Mesothelial cell of epicardium (in vitro differentiated cells): ENCODE measurements around the gene FERMT1. TPM values are rescaled to one million over a fixed set of nuclear protein-coding genes. Genes with fewer than 3 reads are reported as not detected.

Experiments used
- DNase-seq, 2 experiments: peaks; one replicate each; pipeline ENCODE4 v3.0.0; 2021; ENCODE audit warnings: low spot score in 2 of 2; ENCODE audit not compliant: unreplicated experiment in 2 of 2
- H3K27ac Mint-ChIP-seq: 2 replicates; pipeline ENCODE4 v1.8.0; 2021; ENCODE audit warnings: mixed read lengths
- H3K27me3 Mint-ChIP-seq: 2 replicates; pipeline ENCODE4 v1.8.0; 2021; ENCODE audit warnings: low read depth, mixed read lengths
- H3K36me3 Mint-ChIP-seq: 2 replicates; pipeline ENCODE4 v1.8.0; 2021; ENCODE audit warnings: mixed read lengths
- H3K4me1 Mint-ChIP-seq: 2 replicates; pipeline ENCODE4 v1.8.0; 2021; ENCODE audit warnings: mixed read lengths
- H3K4me3 Mint-ChIP-seq: 2 replicates; pipeline ENCODE4 v1.8.0; 2021; ENCODE audit warnings: mild to moderate bottlenecking, moderate library complexity, mixed read lengths
- H3K9me3 Mint-ChIP-seq: 2 replicates; pipeline ENCODE4 v1.8.0; 2021; ENCODE audit warnings: mixed read lengths
- CTCF ChIP-seq: fragments of 200-600 bp; sonication (generic); IDR thresholded peaks from one replicate; pipeline ENCODE4 v1.5.0; 2021; ENCODE audit warnings: antibody characterized with exemption; ENCODE audit not compliant: unreplicated experiment
- total RNA-seq: library from RNA; stranded (reverse); gene quantifications from 3 replicates; pipeline ENCODE4 v1.2.1, GENCODE V29; 2021

The FERMT1 gene
- total RNA-seq, 1 donor from 2014 or later: 21.9 TPM

- no peaks in the 10 kb centered on the region for H3K27me3 Mint-ChIP-seq
- H3K36me3 Mint-ChIP-seq: peaks cover 14% of the 10 kb centered on the region
- TF ChIP-seq CTCF: no peak
- peak in 1 of 2 experiments; percentile 47 for DNase-seq
- H3K4me1 Mint-ChIP-seq: peaks cover 38% of the 10 kb centered on the region
- H3K4me3 Mint-ChIP-seq: peak overlapping the region; percentile 71
- peaks cover 5% of the 10 kb centered on the region for H3K9me3 Mint-ChIP-seq
- H3K27ac Mint-ChIP-seq: peak overlapping the region; percentile 92
Observed at GRCh38 chr20:6122111-6122872, 538 bp downstream of the FERMT1 start.

GRCh38 chr20:6121504-6121903, 1.3 kb downstream of the FERMT1 start:
- TF ChIP-seq CTCF: no peak
- Mint-ChIP-seq H3K27me3 (no peaks in the 10 kb centered on the region), H3K36me3 (peaks cover 20% of the 10 kb centered on the region), H3K4me3 (peak overlapping the region; percentile 50), H3K9me3 (peaks cover 5% of the 10 kb centered on the region), H3K4me1 (peaks cover 38% of the 10 kb centered on the region), H3K27ac (peak overlapping the region; percentile 92)
- DNase-seq: no peak

GRCh38 chr20:6120491-6120988, 2.3 kb downstream of the FERMT1 start:
- Mint-ChIP-seq H3K36me3 (peaks cover 26% of the 10 kb centered on the region), H3K9me3 (peaks cover 9% of the 10 kb centered on the region), H3K4me1 (peaks cover 38% of the 10 kb centered on the region), H3K27ac (peak overlapping the region; percentile 92), H3K27me3 (no peaks in the 10 kb centered on the region), H3K4me3 (no peak overlapping the region)
- no peak for TF ChIP-seq CTCF
- DNase-seq: no peak

- Mint-ChIP-seq H3K4me3 (no peak overlapping the region), H3K27ac (no peak overlapping the region), H3K4me1 (peaks cover 21% of the 10 kb centered on the region), H3K9me3 (peaks cover 31% of the 10 kb centered on the region), H3K36me3 (peaks cover 59% of the 10 kb centered on the region), H3K27me3 (no peaks in the 10 kb centered on the region)
- no peak for DNase-seq
- no peak for TF ChIP-seq CTCF
Observed at GRCh38 chr20:6116758-6117157, 6.1 kb downstream of the FERMT1 start.

- H3K9me3 Mint-ChIP-seq: peaks cover 31% of the 10 kb centered on the region
- peaks cover 68% of the 10 kb centered on the region for H3K36me3 Mint-ChIP-seq
- no peaks in the 10 kb centered on the region for H3K27me3 Mint-ChIP-seq
Observed at GRCh38 chr20:6115221-6115895, 7.5 kb downstream of the FERMT1 start.

More at GRCh38 chr20:6115221-6115895, 7.5 kb downstream of the FERMT1 start:
- H3K27ac Mint-ChIP-seq: no peak overlapping the region
- H3K4me3 Mint-ChIP-seq: no peak overlapping the region
- no peak for TF ChIP-seq CTCF
- H3K4me1 Mint-ChIP-seq: peaks cover 9% of the 10 kb centered on the region
- no peak for DNase-seq
